ENCODE measurements around the gene APLP2.
A peak's percentile ranks its signal among the peaks of the same experiment; 100 is the strongest.
"Not testable (repeated sequence)": the region's sequence is repeated elsewhere in the genome, so short reads cannot be mapped to it uniquely, and the experiment has no call there.

Gene APLP2

GRCh38 chr11:130069659-130070108 is at the start of gene APLP2:
Gene APLP2 (plus strand): TSS chr11:130069894. CDS start chr11:130069978, 84 bp downstream.
- DNase-seq: peak; percentile 98

DNA sequence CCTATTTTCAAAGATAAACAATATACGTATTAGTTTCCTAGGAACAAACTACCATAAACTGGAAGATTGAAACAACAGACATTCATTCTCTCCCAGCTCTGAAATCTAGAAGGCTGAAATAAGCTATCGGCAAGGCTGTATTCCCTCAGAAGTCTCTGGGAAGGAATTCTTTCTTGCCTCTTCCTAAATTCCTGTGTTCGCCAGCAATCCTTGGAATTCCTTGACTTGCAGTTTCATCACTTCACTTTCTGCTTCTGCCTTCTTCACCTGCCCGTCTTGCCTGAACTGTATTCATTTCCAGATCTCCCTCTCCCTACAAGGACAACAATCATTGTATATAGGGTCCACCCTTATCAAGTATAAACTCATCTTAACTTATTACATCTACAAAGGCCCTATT is 49.4 kb upstream of the APLP2 start:
- no peak for DNase-seq

- DNase-seq: not testable (repeated sequence)
Observed at GRCh38 chr11:130021606-130022005, 48.1 kb upstream of the APLP2 start.

DNA sequence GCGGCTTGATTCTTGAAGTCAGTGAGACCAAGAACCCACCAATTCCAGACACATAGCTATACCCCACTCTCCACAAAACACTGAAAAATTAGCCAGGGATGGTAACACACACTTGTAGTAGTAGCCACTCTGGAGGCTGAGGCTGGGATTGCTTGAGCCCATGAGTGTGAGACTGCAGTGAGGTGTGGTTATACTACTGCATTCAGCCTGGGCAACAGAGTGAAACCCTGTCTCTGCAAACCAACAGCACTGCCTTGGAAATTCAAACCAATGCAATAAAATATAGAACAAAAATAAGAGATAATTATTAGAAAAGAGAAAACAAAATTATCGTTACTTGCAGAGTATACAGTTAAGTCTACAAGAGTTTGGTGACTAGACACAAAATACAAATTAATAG is 46.9 kb upstream of the APLP2 start:
- no peak for DNase-seq

- no peak for DNase-seq
Observed at GRCh38 chr11:130023204-130023603, 46.5 kb upstream of the APLP2 start.

- DNase-seq: no peak
Observed at GRCh38 chr11:130024361-130024760, 45.3 kb upstream of the APLP2 start.

GRCh38 chr11:130025371-130025770 is 44.3 kb upstream of the APLP2 start:
- DNase-seq: no peak

- no peak for DNase-seq
Observed at GRCh38 chr11:130029137-130029536, 40.6 kb upstream of the APLP2 start.

DNA sequence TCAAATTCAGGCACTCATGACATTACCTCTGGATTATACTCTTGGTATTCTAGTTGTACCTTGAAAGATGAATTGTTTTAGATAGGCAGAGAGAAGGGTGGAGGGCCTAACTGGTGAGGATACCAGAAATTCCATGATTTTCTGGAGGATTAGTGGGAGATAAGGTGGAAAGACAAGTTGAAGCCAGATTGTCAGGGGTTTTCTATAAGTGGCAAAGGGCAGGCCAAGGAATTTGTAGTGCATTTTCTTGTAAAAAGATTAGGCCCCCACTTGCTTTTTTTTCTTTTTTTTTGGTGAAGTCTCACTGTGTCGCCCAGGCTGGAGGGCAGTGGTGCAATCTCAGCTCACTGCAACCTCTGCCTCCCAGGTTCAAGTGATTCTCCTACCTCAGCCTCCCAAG is 38.6 kb upstream of the APLP2 start:
- no peak for DNase-seq

GRCh38 chr11:130031945-130032344 is 37.7 kb upstream of the APLP2 start:
- no peak for DNase-seq

DNA sequence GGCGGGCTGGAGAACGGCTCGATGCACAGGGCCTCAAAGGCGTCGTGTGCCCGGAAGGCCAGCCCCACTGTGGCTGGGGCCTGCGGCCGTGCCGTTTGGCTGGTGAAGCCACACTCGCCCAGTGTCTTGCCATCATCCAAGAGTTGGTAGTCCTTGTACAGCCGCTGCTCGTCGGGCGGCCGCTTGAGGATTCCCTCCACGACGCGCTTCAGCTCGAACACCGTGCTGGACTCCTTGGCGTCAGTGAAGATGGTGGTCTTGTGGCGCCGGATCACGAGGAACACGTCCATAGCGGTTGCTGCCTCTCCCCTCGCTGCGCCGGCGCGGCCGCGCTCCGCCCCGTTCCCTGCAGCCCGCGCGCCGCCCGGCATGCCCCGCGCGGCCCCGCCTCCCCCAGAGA is 36.8 kb upstream of the APLP2 start:
- DNase-seq: no peak

DNA sequence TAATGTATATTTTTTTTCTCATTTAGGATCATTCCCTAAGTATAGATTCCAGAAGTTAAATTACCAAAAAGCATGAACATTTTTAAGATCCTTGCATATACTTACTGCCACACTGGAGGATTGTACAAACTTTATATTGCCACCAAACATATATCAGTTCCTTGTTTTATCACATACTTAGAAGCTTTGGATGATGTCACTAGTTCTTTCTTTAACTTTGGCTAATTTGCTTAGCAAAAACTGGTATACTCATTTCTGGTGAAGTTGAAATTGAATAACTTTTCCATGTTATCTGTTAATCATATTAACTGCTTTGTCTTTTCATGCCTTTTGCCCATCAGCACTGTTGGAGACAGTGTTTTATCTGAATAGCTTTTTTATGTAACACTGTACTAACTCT is 35.5 kb upstream of the APLP2 start:
- no peak for DNase-seq

GRCh38 chr11:130037058-130037457 is 32.6 kb upstream of the APLP2 start:
- no peak for DNase-seq

DNA sequence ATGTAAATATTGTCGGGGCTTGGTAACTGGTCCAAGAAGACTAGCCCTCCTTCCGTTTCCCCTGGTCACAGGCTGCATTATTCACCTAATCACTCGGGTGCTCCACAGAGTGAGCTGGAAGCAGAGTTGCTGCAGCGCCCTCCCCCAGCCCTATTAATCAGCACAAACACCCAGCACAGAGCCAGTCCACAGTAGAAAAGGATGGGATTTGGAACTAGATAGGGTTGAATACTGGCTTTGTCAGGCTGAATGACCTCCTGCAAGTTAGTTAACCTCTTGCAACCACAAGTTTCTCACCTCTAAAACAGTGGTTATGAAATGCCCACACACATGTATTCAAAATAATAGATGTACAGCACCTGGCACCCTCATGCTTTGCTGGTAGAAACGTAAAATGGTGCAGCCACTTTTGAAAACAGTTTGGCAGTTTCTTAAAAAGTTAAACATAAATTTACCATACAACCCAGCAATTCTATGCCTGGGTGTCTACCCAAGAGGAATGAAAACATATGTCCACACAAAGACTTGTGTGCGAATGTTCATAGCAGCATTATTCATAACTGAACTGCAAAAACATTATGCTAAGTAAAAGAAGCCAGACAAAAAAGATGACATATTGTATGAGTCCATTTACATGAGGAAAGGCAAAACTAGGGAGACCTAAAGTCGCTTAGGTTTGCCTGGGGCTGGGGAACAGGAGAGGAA is 31.7 kb upstream of the APLP2 start:
- no peak for DNase-seq

DNA sequence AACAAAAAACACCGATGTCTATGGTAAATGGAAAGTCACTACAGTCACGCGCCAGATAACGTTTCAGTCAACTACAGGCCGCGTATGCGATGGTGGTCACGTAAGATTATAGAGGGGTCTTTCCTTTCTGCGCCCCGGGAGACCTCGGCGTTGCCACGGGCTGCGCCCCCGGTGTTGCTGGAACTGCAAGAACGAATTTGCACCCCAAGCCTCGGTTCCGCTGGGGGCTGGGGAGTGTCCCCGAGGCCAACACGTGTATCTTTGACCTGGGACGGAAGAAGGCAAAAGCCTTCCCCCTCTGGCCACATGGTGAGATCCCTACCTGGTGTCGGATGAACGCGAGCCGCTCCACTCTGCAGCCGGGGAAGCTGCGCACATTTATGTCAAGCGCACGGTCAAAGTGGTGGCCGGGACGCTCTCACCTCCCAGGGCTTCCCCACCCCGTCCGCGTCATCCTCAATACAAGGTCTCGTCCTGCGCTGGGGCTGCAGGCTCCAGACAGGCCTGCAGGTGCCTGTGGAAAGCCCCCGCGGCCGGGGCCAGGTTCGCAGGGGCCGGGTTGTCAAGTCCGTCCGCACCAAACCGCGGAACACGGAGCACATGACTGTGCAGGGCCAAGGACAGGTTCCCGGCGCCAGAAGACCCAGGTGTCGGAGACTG is 29.3 kb upstream of the APLP2 start:
- no peak for DNase-seq

DNA sequence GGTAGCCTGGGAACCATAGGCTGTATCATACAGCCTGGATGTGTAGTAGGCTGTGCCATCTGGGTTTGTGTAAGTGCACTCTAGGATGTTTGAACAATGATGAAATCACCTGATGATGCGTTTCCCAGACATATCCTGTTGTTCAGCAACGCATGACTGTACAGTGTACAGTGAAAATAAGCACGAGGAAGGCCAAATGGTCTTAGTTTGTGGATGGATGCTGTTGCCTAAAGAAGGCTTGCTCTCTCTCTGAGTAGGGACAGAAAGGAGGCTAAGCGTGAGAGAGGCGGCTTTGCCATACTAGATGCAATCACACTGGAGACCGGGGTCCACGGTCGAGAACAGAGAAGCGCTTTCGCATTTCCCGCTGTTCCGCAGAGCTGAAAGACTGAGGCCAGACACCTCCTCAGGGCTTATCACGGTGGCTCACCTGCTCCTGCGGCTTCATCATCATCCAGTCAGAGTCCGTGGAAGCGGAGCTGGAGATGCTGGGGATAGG is 27.6 kb upstream of the APLP2 start:
- DNase-seq: no peak

GRCh38 chr11:130043575-130043974 is 26.1 kb upstream of the APLP2 start:
- DNase-seq: no peak

GRCh38 chr11:130047141-130047540 is 22.6 kb upstream of the APLP2 start:
- DNase-seq: no peak

GRCh38 chr11:130049328-130049771 is 20.3 kb upstream of the APLP2 start:
- no peak for DNase-seq

- DNase-seq: no peak
Observed at GRCh38 chr11:130050257-130050656, 19.4 kb upstream of the APLP2 start.

DNA sequence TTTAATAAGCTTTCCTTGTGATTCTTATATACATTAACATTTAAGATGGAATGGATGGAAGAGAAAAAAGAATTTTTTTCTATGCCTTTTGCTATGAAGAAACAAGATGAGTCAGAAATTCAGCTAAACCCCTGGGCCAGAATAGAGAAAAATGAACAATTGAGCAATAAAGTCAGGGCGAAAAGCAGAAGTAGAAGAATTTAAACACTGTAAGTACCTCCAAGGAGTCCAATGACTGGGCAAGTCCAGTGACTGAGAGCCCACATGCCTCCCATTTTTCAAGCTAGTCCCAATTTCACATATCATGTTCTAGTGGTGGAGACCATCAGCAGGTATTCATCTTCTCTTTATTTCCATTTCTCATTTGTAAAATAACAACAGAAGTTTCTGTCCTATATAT is 18.6 kb upstream of the APLP2 start:
- no peak for DNase-seq

- no peak for DNase-seq
Observed at GRCh38 chr11:130052567-130052966, 17.1 kb upstream of the APLP2 start.

DNA sequence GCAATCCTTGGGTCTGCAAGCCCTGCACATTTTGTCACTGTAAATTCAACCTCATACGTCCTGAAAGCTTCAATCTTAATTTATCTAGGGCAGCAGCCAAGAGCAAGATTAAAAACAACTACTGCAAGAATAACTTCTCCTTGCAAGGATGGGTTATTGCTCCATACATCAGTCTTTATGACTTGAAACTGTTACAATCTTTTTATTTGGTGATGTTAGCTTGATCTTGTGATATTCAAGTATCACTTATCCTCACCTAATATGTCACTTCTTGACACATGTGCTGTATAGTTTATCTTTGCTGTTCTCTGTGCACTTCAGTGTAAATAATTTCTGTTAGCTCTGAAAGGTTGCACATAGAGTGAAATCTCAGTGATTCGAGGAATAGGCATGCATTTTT is 14.7 kb upstream of the APLP2 start:
- no peak for DNase-seq

DNA sequence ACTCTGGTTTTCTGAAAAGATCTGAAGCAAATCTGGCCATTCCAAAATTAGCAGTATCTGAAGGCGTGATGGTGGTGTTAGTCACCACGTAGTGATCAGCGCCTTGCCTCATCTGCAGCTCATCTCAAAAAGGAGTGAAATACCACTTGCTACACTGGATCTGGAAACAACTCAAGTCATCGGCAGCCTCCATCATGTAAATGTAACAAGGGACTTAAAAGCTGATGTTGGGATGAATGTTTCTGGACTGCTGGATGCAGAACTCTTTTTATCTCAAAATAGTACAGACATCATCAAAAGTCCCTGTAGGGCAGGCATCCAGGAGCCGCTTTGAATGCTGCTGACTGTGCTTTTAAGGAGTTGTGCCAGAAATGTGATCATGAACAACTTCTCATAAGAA is 14.1 kb upstream of the APLP2 start:
- DNase-seq: no peak

DNA sequence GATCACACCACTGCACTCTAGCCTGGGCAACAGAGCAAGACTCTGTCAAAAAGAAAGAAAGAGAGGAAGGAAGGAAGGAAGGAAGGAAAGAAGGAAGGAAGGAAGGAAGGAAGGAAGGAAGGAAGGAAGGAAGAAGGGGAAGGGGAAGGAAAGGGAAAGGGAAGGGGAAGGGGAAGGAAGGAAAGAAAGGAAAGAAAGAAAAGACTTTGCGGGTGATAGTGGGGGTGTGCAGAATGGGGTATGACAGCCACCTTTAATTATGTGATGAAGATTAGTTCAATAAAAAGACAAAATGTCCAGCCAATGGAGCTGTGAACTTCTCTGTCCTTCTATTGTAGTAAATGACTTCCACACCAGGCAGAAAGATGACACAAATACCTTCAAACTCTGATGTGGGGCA is 8.7 kb upstream of the APLP2 start:
- no peak for DNase-seq
